Activated B cell treated with CpG ODN at 0.5 μM for 24 hours (primary cell): Measurements from ENCODE around the gene ACTRT2. TPM values are rescaled to one million over a fixed set of nuclear protein-coding genes. Genes with fewer than 3 reads are reported as not detected.
A peak's percentile ranks its signal among the peaks of the same experiment; 100 is the strongest.

Source experiments
- ATAC-seq: fragments of 200-7000 bp; cut with Tn5 transposase; one replicate; pipeline ENCODE4 v1.10.0; 2021; ENCODE audit warnings: low read depth, mild to moderate bottlenecking, moderate library complexity
- CTCF ChIA-PET: fragments of 350-600 bp; sonication (Branson Sonifier 250); formaldehyde crosslinking; loops from one replicate; lab custom pipeline; 2021; ENCODE audit warnings: antibody characterized with exemption; lab: Charles Lee
- POLR2A ChIA-PET: fragments of 350-600 bp; sonication (Branson Sonifier 250); formaldehyde crosslinking; loops from one replicate; lab custom pipeline; 2021; ENCODE audit warnings: antibody characterized with exemption; lab: Charles Lee
- DNase-seq: peaks from one replicate; pipeline ENCODE4 v3.0.0; 2022
- H3K27ac Mint-ChIP-seq: one replicate; pipeline ENCODE4 v1.8.0; 2020; ENCODE audit warnings: mixed read lengths
- H3K27me3 Mint-ChIP-seq: one replicate; pipeline ENCODE4 v1.8.0; 2021; ENCODE audit warnings: mixed read lengths
- H3K36me3 Mint-ChIP-seq: one replicate; pipeline ENCODE4 v1.8.0; 2021; ENCODE audit warnings: low read depth, mixed read lengths
- H3K4me1 Mint-ChIP-seq: one replicate; pipeline ENCODE4 v1.8.0; 2021; ENCODE audit warnings: mixed read lengths
- H3K4me3 Mint-ChIP-seq: one replicate; pipeline ENCODE4 v1.8.0; 2020; ENCODE audit warnings: mild to moderate bottlenecking, mixed read lengths
- H3K9me3 Mint-ChIP-seq: one replicate; pipeline ENCODE4 v1.8.0; 2020; ENCODE audit warnings: mixed read lengths
- CTCF ChIP-seq: fragments of 200-600 bp; IDR thresholded peaks from one replicate; pipeline ENCODE4 v1.8.0; 2022; ENCODE audit warnings: antibody characterized with exemption, mild to moderate bottlenecking
- intact Hi-C: fragments of 100-400 bp; cut with micrococcal nuclease; formaldehyde crosslinking; loops from one replicate; pipeline ENCODE4 v1.15.1; 2024
- total RNA-seq: library from RNA; stranded (reverse); gene quantifications from 2 replicates; pipeline ENCODE4 v1.2.3, GENCODE V29; 2022

ACTRT2 gene
- not detected in 2 replicates for total RNA-seq

- Mint-ChIP-seq H3K4me1 (no peaks in the 10 kb centered on the region), H3K27me3 (no peaks in the 10 kb centered on the region), H3K36me3 (no peaks in the 10 kb centered on the region), H3K27ac (no peak within 1 kb of the TSS), H3K9me3 (no peaks in the 10 kb centered on the region), H3K4me3 (no peak within 1 kb of the TSS)
- no peak for DNase-seq
- no peak for TF ChIP-seq CTCF
- POLR2A ChIA-PET: no interaction called here
- ATAC-seq: no peak
- CTCF ChIA-PET: no interaction called here
- intact Hi-C loops: no loop called here
Measured at GRCh38 chr1:3021233-3021671, at the start of gene ACTRT2. ACTRT2 (plus strand) TSS chr1:3021467; CDS start chr1:3021687, 220 bp downstream.

GRCh38 chr1:2971609-2972008 lies 49.7 kb upstream of the ACTRT2 start:
- ChIA-PET CTCF (no interaction called here), POLR2A (no interaction called here)
- ATAC-seq: no peak
- no peaks in the 10 kb centered on the region for H3K36me3 Mint-ChIP-seq
- H3K4me3 Mint-ChIP-seq: no peak overlapping the region
- intact Hi-C loops: no loop called here
- peaks cover 7% of the 10 kb centered on the region for H3K4me1 Mint-ChIP-seq
- TF ChIP-seq CTCF: no peak
- H3K27me3 Mint-ChIP-seq: no peaks in the 10 kb centered on the region
- no peak overlapping the region for H3K27ac Mint-ChIP-seq
- DNase-seq: peak; percentile 7
- no peaks in the 10 kb centered on the region for H3K9me3 Mint-ChIP-seq

GRCh38 chr1:2972011-2972878 lies 49.0 kb upstream of the ACTRT2 start:
- Mint-ChIP-seq H3K27me3 (no peaks in the 10 kb centered on the region), H3K4me3 (no peak overlapping the region), H3K27ac (no peak overlapping the region), H3K9me3 (no peaks in the 10 kb centered on the region), H3K4me1 (peaks cover 7% of the 10 kb centered on the region), H3K36me3 (no peaks in the 10 kb centered on the region)
- TF ChIP-seq CTCF: no peak
- CTCF ChIA-PET: no interaction called here
- ATAC-seq: no peak
- POLR2A ChIA-PET: no interaction called here
- intact Hi-C loops: no loop called here
- DNase-seq: peak; percentile 14

GRCh38 chr1:2972879-2973575 lies 48.2 kb upstream of the ACTRT2 start:
- DNase-seq (peak; percentile 13), ATAC-seq (no peak)
- Mint-ChIP-seq H3K27me3 (no peaks in the 10 kb centered on the region), H3K4me1 (peaks cover 7% of the 10 kb centered on the region), H3K9me3 (no peaks in the 10 kb centered on the region), H3K4me3 (no peak overlapping the region), H3K36me3 (no peaks in the 10 kb centered on the region), H3K27ac (no peak overlapping the region)
- CTCF ChIA-PET: no interaction called here
- POLR2A ChIA-PET: no interaction called here
- no peak for TF ChIP-seq CTCF
- intact Hi-C loops: no loop called here
